ENCODE results near the gene PIP5K1A.

PIP5K1A gene

DNA sequence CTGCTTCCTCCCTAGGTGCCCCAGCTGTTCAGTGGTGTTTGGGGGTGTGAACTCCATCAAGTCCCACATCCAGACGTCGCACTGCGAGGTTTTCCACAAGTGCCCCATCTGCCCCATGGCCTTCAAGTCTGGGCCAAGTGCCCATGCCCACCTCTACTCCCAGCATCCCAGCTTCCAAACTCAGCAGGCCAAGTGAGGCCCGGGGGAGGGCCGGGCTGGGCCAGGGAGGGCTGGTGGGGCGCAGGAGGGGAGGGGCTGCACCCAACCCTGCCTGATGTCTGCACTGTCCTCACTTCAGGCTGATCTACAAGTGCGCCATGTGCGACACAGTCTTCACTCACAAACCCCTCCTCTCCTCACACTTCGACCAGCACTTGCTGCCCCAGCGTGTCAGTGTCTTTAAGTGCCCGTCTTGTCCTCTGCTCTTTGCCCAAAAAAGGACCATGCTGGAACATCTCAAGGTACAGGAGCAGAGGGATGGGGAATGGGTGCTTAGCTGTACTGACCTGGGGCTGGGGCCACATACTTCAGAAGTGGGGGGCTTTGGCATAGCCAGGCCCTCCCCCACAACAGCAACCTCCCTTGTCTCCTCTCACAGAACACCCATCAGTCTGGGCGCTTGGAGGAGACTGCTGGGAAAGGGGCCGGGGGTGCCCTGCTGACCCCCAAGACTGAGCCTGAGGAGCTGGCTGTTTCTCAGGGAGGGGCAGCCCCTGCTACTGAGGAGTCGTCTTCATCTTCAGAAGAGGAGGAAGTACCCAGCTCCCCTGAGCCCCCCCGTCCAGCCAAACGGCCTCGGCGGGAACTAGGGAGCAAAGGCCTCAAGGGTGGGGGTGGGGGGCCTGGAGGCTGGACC, 91.0 kb downstream of the PIP5K1A start:
- no peak for DNase-seq (ENCODE audit: low read depth in 2 of 2)

DNA sequence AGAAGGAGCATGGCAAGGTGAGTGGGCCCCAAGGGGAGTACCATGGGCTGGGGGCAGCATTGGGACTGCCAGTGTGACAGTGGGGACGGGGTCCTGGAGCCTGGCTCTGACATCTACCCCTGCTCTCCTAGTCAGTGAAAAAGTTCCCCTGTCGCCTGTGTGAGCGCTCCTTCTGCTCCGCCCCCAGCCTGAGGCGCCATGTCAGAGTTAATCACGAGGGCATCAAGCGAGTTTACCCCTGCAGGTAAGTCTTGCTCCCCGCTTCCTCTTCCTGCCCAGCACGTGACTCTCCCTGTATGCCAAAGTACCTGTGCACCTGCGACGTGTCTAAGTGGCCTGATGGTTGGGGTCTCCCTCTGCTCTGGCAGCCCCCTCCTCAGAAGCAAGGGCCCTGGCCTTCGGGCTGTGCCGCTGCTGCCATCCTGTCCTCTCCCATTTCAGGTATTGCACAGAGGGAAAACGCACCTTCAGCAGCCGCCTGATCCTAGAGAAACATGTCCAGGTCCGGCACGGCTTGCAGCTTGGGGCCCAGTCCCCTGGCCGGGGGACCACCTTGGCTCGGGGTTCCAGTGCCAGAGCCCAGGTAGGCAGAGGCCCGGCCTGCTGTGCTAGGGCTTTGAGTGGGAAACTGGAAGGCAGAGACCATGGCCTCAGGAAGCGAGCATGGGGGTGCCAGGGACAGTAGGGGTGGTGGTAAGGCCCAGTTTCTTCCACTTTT, 91.8 kb downstream of the PIP5K1A start:
- no peak for DNase-seq (ENCODE audit: low read depth in 2 of 2)

DNA sequence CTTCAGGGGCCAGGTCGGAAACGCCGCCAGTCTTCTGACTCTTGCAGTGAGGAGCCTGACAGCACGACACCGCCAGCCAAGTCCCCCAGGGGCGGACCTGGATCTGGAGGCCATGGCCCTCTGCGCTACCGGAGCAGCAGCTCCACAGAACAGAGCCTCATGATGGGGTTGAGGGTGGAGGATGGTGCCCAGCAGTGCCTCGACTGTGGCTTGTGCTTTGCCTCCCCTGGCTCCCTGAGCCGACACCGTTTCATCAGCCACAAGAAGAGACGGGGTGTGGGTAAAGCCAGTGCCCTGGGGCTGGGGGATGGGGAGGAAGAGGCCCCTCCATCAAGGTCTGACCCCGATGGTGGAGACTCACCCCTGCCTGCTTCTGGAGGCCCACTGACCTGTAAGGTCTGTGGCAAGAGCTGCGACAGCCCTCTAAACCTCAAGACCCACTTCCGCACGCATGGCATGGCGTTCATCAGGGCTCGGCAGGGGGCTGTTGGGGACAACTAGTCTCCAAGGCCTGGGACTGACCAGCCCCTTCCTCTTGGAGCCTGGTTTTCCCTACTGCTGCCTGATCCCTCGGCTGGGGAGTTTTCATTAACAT, 92.5 kb downstream of the PIP5K1A start:
- no peak for DNase-seq (ENCODE audit: low read depth in 2 of 2)

DNA sequence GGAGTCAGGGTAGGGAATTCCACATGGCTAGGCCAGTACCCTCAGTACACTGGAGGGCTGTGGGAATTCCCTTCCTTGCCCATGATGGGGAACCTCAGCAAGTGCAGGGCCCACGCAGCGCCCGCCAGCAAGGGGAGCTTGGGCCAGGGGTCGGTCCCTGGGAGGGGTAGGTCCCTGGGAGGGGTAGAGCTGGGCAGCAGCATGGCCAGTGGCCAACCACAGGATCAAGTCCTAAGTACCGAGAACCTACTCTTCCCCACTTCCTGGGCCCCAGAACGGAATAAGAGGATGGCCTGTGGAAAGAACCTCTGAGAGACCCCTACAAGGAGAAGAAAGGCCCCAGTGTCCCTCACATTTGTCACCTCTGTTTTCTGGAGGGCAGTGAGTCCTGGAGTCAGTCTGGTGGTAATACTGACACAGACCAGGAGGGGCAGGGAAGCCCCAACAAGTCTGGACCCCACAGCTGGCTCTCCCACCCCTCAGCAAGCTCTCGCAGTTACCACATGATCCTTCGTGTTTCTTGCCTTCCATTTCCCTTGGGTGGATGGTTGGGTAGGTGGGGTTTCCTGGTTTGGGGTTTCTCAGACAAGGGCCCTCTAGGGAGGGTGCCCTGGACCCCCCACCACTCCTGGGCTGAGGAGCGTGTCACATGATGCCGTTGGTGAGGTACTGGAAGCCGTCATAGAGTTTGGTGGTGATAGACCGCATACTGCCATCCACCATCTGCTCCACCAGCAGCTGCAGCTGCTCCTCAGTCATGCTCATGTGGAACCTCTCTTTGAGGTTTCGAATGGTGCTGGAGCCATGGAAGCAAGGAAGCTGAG, 94.1 kb downstream of the PIP5K1A start:
- no peak for DNase-seq (ENCODE audit: low read depth in 2 of 2)

DNA sequence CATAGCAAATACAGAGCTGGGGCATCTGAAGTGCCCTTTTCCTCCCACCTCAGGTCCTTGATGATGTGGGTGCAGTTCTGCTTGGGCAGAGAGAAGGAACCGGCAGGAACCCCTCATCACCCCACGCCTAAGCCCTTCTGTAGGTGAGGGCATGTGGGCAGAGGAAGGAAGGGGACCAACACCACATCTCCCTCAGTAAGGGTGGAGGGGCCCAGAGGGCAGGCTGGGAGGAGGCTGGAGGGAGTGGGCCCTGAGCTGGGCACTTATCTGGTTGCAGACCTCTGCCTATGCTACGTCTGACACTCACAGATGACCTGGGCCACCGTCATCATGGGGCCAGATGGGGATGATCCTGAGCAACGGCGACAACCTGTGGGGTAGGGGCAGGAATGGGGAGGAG, 94.7 kb downstream of the PIP5K1A start:
- DNase-seq (ENCODE audit: low read depth in 2 of 2): no peak

DNA sequence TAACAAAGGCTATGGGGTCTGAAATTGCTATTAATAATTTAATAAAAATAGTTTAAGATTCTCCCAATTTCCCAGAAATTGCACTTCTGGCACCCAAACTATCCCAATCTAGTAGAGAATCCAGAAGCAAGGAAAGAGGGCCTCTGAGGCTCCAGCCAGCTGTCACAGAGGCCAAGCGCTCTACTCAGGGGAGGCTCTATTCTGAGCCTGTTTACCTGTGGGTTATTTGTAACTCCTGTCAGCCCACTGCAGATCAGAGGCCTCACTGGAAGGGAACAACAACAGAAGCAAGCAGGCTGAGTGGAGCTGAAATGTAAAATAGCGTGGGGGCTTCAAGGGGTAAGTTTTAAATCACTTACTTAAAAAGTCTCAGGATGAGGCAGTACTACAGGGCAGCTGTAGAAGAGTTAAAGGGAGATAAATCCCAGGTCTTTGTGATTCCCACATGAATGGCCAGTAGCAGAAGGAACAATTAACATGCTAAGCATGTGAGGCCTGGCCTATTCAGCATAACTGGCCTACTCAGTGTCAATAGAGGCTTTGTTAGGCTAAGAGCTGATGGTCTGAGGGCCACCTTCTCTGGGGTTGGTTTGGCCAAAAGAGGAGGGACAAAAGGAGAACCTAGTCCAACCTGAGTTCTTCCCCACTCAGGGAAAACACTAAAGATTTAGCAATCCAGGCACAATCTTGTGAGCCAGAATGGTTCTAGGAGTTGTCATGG, 96.5 kb downstream of the PIP5K1A start:
- no peak for DNase-seq (ENCODE audit: low read depth in 2 of 2)

Data from stimulated activated CD8-positive, alpha-beta memory T cell treated with anti-CD3 and anti-CD28 coated beads, Interleukin-2, amount 100 ng/mL, for 48 hours (primary cell).